Renal cortical epithelial cell (primary cell): ENCODE data around the gene GCM1. TPM values are rescaled to one million over a fixed set of nuclear protein-coding genes. Genes with fewer than 3 reads are reported as not detected.

Source experiments
- DNase-seq: peaks from one replicate; pipeline ENCODE4 v3.0.0-alpha.2; 2011; ENCODE audit warnings: low read depth
- total RNA-seq: library from RNA; depleted of rRNA; stranded (reverse); fragments of >200 nt; gene quantifications from 2 replicates; pipeline ENCODE4 v1.2.3, GENCODE V29; 2014

Gene GCM1
- total RNA-seq, 1 donor from 2014 or later, result not detected

GRCh38 chr6:53107091-53107490 lies 41.5 kb downstream of the GCM1 start:
- peak; percentile 96 for DNase-seq

DNA sequence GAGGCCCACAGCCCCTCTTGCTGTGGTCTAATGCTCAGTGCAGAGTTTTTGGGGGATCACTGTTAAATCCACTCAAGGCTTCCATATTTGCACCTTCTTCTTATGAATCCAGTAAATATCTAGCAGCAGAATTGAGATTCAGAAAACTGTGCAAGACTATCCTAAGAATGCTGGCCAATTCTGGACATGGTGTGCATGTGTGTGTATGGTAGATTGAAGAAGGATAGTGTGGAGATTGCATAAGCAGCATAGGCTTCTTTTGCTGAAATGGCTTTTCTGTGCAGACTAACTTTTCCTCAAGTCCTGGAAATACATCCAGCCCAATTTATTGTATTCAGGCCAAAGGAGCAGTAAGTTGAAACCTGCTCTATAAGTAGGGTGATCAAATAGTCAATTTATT lies 43.7 kb downstream of the GCM1 start:
- DNase-seq, result no peak

- DNase-seq, result peak; percentile 49
These were observed 44.5 kb downstream of the GCM1 start for GRCh38 chr6:53103993-53104675.

DNA sequence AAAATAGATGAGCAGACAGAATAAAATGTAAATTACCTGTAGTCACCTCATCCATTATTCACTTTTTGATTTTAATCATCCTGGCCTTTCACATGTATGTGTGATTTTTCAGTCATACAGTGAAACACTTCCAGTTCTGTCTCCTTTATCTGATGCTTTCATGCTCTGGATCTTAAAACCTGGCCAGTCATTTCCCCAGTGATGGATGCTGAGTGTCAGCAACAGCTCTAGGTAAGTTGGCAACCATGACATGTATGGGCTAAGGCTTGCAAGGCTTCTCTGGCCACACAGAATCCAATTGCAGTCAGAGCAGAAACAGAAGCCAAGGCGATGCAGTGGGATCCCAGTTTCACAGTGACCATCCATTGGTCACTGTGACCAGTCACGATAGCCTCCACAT lies 47.6 kb downstream of the GCM1 start:
- no peak for DNase-seq

DNA sequence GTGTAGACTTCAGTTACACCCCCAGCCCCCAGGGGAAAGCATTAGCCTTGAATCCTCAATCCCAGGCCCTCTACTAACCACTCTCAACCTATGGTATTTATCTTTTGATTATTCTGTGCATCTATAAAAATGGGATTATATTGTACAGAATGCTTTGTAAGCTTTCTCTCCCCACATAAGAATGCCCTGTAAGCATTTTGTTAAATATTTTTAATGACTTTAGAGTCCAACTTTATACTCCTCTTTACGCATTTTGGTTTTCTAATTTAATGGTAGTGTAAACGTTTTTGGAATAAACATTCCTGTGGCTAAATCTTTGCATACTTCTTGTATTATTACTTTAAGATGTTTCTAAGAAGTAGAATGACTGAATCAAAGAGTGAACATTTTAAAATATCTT lies 48.1 kb downstream of the GCM1 start:
- DNase-seq, result no peak

DNA sequence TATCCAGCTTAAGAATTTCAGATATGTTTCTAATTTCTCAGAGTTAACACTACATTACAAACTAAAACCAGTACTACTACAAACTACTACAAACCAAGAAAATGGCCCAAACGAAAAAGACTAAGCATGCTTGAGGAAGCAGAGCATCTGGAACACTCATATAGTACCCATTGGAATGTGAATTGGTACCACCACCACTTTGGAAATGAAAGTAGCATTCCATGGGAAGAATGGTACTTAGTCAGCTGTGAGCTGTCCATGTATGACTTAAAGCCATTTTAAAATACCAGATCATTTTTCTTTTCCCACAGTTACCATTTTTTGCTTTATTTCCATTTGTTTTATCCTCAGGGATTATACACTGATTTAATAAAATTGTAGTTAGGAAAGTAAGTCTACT lies 52.9 kb downstream of the GCM1 start:
- DNase-seq, result no peak

GRCh38 chr6:53095270-53095669 lies 53.4 kb downstream of the GCM1 start:
- no peak for DNase-seq

DNA sequence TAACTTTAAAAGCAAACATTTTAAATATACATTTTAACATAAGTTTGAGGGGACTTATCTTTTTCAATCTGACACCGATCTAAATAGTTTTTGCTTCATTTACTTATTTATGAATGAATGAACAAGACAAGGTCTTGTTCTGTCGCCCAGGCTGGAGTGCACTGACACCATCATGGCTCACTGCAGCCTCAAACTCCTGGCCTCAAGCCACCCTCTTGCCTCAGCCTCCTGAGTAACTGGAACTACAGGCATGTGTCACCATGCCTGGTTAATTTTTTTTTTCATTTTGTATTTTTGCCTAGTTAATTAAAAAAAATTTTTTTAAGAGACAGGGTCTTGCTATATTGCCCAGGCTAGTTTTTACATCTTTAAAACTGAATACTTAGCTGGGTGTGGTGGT lies 58.1 kb downstream of the GCM1 start:
- DNase-seq, result no peak

- DNase-seq, result no peak
These were observed 58.7 kb downstream of the GCM1 start for GRCh38 chr6:53089948-53090347.

- DNase-seq, result no peak
These were observed 62.3 kb downstream of the GCM1 start for GRCh38 chr6:53086302-53086701.

GRCh38 chr6:53080813-53081212 lies 67.8 kb downstream of the GCM1 start:
- no peak for DNase-seq

Other genes with a start within 250 kb of the GCM1 start
- gene GSTA3, start 239.1 kb downstream of the GCM1 start, total RNA-seq, result not detected in 2 replicates
- gene GSTA4, start 153.6 kb downstream of the GCM1 start, total RNA-seq, result 16.3 and 36.6 TPM in 2 replicates
- 4.0 and 6.3 TPM in 2 replicates for gene CILK1, start 87.0 kb downstream of the GCM1 start, total RNA-seq
- 40.6 and 58.4 TPM in 2 replicates for gene FBXO9, start 83.4 kb downstream of the GCM1 start, total RNA-seq
- gene ELOVL5, start 200.1 kb upstream of the GCM1 start, total RNA-seq, result 68.9 and 92.8 TPM in 2 replicates